Measurements from ENCODE around the gene RELN.
A peak's percentile ranks its signal among the peaks of the same experiment; 100 is the strongest.

Gene RELN

GRCh38 chr7:103628742-103629141, 360.7 kb downstream of the RELN start:
- no peak for DNase-seq

- no peak for DNase-seq
These were observed 362.7 kb downstream of the RELN start for GRCh38 chr7:103626776-103627175.

GRCh38 chr7:103622274-103622673, 367.2 kb downstream of the RELN start:
- DNase-seq: no peak

GRCh38 chr7:103613655-103614642, 375.5 kb downstream of the RELN start:
- no peak for DNase-seq

GRCh38 chr7:103609778-103610177, 379.7 kb downstream of the RELN start:
- DNase-seq: no peak

- no peak for DNase-seq
These were observed 383.8 kb downstream of the RELN start for GRCh38 chr7:103605640-103606039.

GRCh38 chr7:103598326-103598905, 391.0 kb downstream of the RELN start:
- no peak for DNase-seq

- DNase-seq: no peak
These were observed 391.9 kb downstream of the RELN start for GRCh38 chr7:103597606-103598005.

- DNase-seq: no peak
These were observed 395.3 kb downstream of the RELN start for GRCh38 chr7:103594186-103594585.

GRCh38 chr7:103593691-103594090, 395.8 kb downstream of the RELN start:
- no peak for DNase-seq

GRCh38 chr7:103592844-103593243, 396.6 kb downstream of the RELN start:
- DNase-seq: no peak

- no peak for DNase-seq
These were observed 397.3 kb downstream of the RELN start for GRCh38 chr7:103592187-103592586.

- DNase-seq: no peak
These were observed 409.4 kb downstream of the RELN start for GRCh38 chr7:103580031-103580430.

- DNase-seq: no peak
These were observed 412.4 kb downstream of the RELN start for GRCh38 chr7:103577059-103577458.

- no peak for DNase-seq
These were observed 412.8 kb downstream of the RELN start for GRCh38 chr7:103576641-103577040.

- DNase-seq: no peak
These were observed 414.9 kb downstream of the RELN start for GRCh38 chr7:103574576-103574975.

GRCh38 chr7:103573479-103574058, 415.9 kb downstream of the RELN start:
- DNase-seq: peak; percentile 23

GRCh38 chr7:103571586-103571985, 417.9 kb downstream of the RELN start:
- DNase-seq: no peak

GRCh38 chr7:103569621-103570305, 419.7 kb downstream of the RELN start:
- DNase-seq: no peak

GRCh38 chr7:103564416-103564815, 425.0 kb downstream of the RELN start:
- no peak for DNase-seq

GRCh38 chr7:103560136-103560535, 429.3 kb downstream of the RELN start:
- no peak for DNase-seq

GRCh38 chr7:103551016-103551415, 438.4 kb downstream of the RELN start:
- no peak for DNase-seq

- DNase-seq: no peak
These were observed 439.7 kb downstream of the RELN start for GRCh38 chr7:103549786-103550185.
